CD4-positive, alpha-beta T cell treated with Interleukin-2 at 100 ng/mL for 4 hours (primary cell): ENCODE measurements around the gene CYTH4.
"Not testable (repeated sequence)": the region's sequence is repeated elsewhere in the genome, so short reads cannot be mapped to it uniquely, and the experiment has no call there.

Experiments
- DNase-seq: peaks from one replicate; pipeline ENCODE4 v3.0.0-alpha.2; 2020; ENCODE audit warnings: low spot score

The CYTH4 gene

GRCh38 chr22:37282385-37282677 lies at the start of gene CYTH4:
CYTH4 (plus strand) TSS chr22:37282508; CDS start chr22:37282570, 62 bp downstream.
- DNase-seq, result peak; percentile 72

- not testable (repeated sequence) for DNase-seq
These were observed 48.9 kb upstream of the CYTH4 start for GRCh38 chr22:37233371-37233750.

- no peak for DNase-seq
These were observed 48.3 kb upstream of the CYTH4 start for GRCh38 chr22:37233751-37234631.

- no peak for DNase-seq
These were observed 47.3 kb upstream of the CYTH4 start for GRCh38 chr22:37234736-37235711.

GRCh38 chr22:37235897-37236607 lies 46.3 kb upstream of the CYTH4 start:
- DNase-seq, result no peak

- no peak for DNase-seq
These were observed 44.7 kb upstream of the CYTH4 start for GRCh38 chr22:37237371-37238268.

GRCh38 chr22:37239336-37240239 lies 42.7 kb upstream of the CYTH4 start:
- DNase-seq, result no peak

- no peak for DNase-seq
These were observed 41.9 kb upstream of the CYTH4 start for GRCh38 chr22:37240240-37240940.

- no peak for DNase-seq
These were observed 41.4 kb upstream of the CYTH4 start for GRCh38 chr22:37240941-37241320.

GRCh38 chr22:37241351-37242142 lies 40.8 kb upstream of the CYTH4 start:
- peak; percentile 54 for DNase-seq

- DNase-seq, result peak; percentile 94
These were observed 39.9 kb upstream of the CYTH4 start for GRCh38 chr22:37242395-37242918.

GRCh38 chr22:37243402-37244113 lies 38.8 kb upstream of the CYTH4 start:
- no peak for DNase-seq

- peak; percentile 91 for DNase-seq
These were observed 38.0 kb upstream of the CYTH4 start, which contains the start of gene RAC2 for GRCh38 chr22:37244114-37244921. RAC2 (minus strand) TSS chr22:37244269; CDS start chr22:37244148, 121 bp downstream.

GRCh38 chr22:37244922-37245722 lies 37.2 kb upstream of the CYTH4 start:
- DNase-seq, result no peak

GRCh38 chr22:37245740-37246139 lies 36.6 kb upstream of the CYTH4 start:
- no peak for DNase-seq

- DNase-seq, result no peak
These were observed 34.1 kb upstream of the CYTH4 start for GRCh38 chr22:37248251-37248650.
